Effector CD8-positive, alpha-beta T cell (primary cell): Measurements from ENCODE around the gene IGF2BP2.
A peak's percentile ranks its signal among the peaks of the same experiment; 100 is the strongest.
"Not testable (repeated sequence)": the region's sequence is repeated elsewhere in the genome, so short reads cannot be mapped to it uniquely, and the experiment has no call there.

ENCODE experiments used
- DNase-seq: peaks from one replicate; lab custom pipeline; 2025; lab: John Stamatoyannopoulos, UW

The IGF2BP2 gene

DNA sequence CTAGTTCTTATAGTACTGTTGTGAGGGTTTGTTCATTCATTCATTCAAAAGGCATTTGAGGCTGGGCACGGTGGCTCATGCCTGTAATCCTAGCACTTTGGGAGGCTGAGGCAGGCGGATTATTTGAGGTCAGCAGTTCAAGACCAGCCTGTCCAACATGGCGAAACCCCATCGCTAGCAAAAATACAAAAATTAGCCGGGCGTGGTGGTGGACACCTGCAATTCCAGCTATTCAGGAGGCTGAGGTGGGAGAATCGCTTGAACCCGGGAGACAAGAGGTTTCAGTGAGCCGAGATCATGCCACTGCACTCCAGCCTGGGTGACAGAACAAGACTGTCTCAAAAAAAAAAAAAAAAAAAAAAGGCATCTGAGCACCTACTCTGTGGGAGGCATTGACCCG lies 163.5 kb downstream of the IGF2BP2 start:
- not testable (repeated sequence) for DNase-seq

GRCh38 chr3:185659942-185660921 lies 164.6 kb downstream of the IGF2BP2 start:
- DNase-seq, result peak; percentile 18

DNA sequence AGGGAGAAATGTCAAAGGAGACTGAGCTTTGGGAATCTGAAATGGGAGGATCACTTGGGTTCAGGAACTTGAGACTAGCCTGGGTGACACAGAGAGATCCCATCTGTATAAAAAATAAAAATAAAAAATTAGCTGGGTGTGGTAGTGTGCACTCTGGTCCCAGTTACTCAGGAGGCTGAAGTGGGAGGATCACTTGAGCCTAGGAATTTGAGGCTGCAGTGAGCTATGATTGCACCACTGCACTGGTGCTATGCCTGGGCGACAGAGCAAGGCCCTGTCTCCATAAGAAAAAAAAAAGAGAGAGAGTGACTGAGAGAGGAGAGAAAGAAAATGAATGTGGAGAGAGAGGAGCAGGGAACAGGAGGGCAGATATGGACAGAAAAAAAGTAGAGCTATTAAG lies 165.9 kb downstream of the IGF2BP2 start:
- no peak for DNase-seq

DNA sequence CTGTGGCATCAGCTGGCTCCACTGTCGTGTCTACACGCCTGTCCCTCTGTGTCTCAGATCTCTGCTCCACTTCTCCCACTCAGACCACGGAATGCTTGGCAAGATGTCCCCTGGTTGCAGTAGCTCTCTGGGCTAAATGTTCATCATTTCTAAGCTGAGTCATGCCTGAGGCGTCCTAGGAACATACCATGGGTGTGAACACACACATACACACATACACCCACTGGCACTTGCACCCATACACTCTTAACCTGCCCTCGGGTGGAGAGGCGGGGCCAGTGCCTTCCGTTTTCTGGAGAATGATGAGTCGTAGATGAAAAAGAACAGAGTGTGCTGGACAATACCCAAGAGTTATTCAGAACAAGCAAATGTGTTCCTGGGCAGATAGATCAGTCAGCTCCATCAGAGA lies 166.3 kb downstream of the IGF2BP2 start:
- no peak for DNase-seq

DNA sequence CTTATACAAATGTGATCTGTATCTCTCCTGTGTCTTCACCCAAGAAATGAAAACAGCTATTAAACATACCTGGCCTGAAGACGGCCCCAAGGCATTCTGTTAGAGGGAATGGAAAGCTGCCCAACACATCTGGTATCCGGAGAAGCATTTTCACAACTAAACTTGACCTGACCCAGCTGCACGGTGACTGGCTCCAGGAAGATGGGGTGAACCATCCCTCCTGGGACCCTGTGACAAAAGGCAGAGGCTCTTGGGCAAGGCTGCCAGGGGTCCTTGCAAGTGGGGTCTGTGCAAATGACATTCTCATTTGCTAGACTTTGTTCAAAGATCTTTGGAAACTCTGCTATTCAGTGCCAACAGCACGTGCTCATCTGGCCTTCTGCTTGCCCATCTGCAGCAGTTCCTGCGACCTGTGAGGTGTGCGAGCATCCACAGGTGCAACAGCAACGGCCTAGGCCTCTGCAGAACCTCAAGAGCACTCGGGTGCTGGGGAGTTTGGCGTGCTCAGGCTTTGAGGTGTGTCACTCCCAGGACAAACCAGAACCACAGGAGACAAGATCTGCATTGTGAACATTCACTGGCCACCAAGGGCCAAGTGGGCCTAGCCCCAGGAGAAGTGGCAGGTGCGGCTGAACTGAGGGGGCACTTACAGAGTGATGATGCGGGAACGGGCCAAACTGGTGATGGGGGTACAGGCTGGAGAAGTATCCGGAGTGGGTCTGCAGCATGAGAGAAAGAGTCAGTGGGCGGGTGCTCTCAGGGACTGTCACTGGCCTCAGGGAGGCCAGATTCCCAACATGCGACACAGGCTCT lies 166.9 kb downstream of the IGF2BP2 start:
- no peak for DNase-seq

DNA sequence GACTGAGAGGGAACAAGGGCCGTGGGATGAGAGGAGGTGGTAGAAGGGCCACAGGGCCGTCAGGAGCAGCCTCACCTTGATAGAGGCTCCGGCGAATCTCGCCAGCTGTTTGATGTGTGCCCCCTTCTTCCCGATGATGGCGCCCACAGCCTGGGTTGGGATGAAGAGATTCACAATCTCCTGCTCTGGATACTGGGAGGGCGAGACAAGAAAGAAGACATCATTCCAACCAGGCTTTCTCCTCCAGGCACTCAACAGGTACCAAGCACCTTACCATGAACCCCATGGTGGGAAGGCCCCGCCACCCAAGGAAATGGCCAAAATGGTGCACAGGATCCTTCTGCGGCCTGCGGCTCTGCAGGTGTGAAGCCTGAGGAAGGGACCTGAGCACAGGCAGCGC lies 167.6 kb downstream of the IGF2BP2 start:
- DNase-seq, result no peak

- no peak for DNase-seq
Measured at GRCh38 chr3:185656321-185656840, 168.5 kb downstream of the IGF2BP2 start.

DNA sequence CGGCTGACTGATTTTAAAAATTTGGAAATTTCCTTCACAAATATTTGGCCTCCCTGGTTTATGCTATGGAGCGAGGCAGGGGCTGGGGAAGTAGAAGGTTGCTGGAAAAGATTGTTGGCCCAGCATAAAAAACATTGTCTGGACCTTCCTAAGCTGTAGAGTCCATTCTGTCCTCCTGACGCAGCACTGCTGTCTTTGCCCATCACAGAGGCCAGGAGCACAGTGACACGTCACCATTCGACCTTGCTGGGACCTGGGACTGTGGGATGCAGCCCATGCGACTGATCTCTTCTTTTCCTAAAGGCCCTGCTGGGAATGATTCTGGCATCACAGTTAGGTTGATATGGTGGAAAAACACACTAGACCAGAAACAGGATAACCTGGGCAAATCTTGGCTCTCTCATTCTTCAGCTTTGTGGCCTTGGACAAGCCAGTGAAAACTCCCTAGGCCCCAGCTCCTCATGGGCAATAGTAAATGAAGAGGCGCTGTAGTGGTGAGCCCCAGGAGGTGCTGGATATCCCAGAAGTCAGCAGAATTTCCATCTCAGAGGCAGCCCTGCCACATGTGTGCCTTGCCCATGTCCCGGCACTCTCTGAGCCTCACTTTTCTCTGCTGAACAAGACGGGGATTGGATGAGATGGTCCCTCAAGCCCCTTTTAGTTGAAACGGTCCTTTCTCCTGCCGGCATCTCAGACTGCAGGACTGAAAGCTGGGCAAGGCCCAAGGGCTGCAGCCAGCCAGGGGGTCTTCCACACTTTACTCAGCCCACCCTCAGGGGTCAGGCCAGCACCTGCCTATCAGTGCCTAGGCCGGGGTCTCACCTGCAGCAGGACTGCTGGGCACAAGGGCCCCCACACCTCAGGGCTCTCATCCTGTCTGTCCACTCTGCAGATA lies 169.2 kb downstream of the IGF2BP2 start:
- no peak for DNase-seq

- DNase-seq, result no peak
Measured at GRCh38 chr3:185654758-185655145, 170.1 kb downstream of the IGF2BP2 start.

GRCh38 chr3:185653949-185654757 lies 170.7 kb downstream of the IGF2BP2 start:
- DNase-seq, result no peak

GRCh38 chr3:185651971-185652370 lies 172.9 kb downstream of the IGF2BP2 start:
- DNase-seq, result no peak

- DNase-seq, result no peak
Measured at GRCh38 chr3:185649414-185649813, 175.4 kb downstream of the IGF2BP2 start.

DNA sequence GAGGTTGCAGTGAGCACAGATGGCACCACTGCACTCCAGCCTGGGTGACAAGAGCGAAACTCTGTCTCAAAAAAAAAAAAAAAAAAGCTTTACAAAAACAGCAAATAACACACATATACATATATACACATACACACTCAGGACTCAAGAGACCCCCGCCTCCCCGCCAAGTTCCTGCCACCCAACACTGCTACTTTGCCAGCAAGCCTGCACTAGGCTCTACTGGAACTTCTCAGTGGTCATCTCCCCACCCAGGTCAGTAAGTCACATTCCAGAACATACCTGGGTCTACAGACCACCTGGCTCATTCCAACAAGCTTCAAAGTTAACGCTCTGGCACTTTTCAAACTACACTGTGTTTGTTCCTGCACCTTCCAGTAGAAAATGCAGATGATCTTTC lies 176.4 kb downstream of the IGF2BP2 start:
- no peak for DNase-seq

DNA sequence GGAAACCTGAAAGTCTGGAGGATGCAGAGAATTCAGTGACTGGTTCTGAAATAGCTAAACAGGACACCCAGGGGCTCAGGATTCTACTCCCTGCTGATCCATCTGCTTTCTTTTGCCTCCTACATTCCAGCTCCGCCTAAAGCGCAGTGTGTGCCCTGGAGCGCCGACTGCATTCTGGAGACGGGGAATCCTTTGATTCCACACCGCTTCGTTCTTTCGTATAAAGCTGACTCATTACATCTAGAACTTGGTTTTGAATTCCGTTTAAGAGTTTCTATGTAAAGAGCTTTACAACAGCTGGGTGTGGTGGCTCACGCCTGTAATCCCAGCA lies 177.0 kb downstream of the IGF2BP2 start:
- no peak for DNase-seq

DNA sequence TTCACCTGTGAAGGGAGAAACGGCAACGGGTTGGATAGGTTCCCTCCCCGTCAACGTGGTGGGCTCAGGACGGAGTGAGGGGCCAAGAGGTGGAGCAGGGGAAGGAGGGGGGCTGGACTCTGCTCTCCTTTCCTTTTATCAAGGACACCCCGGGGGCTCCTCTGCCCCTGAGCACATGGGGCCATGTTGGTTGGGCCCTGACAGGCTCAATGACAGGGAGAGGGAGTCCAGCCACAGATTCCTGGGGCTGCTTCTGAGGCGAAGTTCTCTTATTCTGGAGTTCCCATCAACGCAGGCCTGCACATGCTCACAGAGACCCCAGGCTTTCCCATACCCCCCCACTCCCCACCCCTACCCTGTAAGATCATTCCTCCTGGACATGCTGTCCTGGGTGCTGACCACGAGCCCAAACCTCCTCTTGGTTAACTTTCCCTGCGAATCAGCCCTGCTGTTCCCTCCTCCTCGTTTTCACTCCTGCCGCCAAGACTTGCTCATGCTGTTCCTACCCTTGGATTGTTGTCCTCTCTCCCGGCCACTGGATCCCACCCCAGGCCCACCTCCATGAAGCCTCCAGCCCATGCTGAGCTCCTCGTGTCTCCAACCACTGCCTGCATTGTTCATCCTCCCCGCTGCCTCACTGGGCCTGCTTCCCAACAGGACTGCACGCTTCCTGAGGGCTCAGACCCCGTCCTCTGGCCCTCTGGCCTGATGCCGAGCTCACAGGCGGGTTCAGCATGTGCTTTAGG lies 177.5 kb downstream of the IGF2BP2 start:
- DNase-seq, result no peak

DNA sequence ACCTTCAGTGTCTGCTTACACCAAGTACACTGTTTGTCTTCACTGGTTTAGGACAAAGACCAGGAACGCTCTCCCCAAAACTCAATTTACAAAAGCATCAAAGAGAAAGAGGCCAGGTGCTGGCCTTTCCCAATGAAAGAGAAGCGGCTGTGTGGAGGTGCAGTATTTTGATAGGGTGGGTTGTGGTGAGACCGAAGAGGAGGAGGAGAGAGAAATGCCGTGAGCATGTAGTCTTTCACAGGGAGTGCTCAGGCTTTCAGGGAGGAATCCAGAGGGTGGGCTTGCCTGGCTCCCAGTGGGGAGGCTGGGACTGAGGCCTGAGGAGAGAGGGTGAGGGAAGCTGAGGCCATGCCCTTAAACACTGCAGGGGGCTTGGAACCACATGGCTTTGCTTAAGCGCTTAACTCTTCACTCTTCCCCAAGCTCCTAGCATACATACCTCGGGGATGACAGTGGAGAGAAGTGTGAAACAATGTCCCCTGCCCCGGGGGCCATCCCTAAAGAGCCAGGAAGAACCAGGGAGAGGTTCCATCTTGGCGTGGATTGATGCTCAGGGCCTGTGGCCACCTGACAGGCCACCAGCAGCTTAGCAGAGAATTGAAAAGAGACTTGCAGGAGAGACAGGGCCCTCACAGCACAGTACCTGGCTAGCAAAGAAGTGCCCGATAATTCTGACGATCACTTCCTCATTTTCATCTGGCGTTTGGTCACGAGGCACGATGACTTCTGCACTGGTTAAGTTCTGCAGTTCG lies 178.3 kb downstream of the IGF2BP2 start:
- DNase-seq, result no peak

- DNase-seq, result no peak
Measured at GRCh38 chr3:185645596-185646381, 179.1 kb downstream of the IGF2BP2 start.

DNA sequence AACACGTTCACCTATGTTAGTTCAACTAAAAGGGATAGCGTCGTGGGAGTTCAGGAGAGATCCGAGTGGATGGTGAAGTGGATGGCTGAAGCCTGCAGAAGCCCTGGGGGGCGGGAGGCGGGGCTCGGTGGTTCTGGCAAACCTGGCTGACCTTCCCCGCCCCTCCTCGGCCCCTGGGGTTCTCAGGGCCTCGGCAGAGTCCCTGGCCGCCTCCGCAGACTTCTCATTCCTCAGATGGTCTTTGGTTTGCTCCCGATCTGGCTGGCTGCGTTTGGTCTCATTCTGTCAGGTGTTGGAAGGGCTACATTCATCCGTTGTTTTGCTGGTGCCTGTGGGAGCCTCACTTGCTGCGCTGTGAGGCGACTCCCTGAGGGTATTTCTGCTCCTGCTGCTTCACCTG lies 179.7 kb downstream of the IGF2BP2 start:
- DNase-seq, result not testable (repeated sequence)

DNA sequence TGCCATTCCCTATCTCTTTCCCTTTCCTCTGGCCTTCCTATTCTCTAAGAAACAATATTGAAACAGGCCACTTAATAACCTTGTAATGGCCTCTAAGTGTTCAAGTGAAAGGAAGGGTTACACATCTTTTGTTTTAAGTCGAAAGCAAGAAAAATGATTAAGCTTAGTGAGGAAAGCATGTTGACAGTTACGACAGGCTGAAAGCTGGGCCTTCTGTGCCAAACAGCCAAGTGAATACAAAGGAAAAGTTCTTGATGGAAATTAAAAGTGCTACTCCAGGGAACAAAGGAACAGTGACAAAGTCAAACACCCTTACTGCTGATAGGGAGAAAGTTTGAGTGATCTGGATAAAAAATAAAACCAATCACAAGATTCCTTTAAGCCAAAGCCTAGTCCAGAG lies 184.5 kb downstream of the IGF2BP2 start:
- no peak for DNase-seq
